IPS-18a (cell line): ENCODE measurements around the gene MMP24OS.

Source experiments
- H3K27ac ChIP-seq: one replicate; pipeline ENCODE4 v1.5.1; 2013; ENCODE audit warnings: low read length
- H3K27me3 ChIP-seq: one replicate; pipeline ENCODE4 v1.6.1; 2013; ENCODE audit warnings: mild to moderate bottlenecking, low read length; ENCODE audit not compliant: control insufficient read depth, insufficient read depth
- H3K36me3 ChIP-seq: one replicate; pipeline ENCODE4 v1.6.1; 2013; ENCODE audit warnings: low read depth, low read length; ENCODE audit not compliant: control insufficient read depth
- H3K4me1 ChIP-seq: one replicate; pipeline ENCODE4 v1.6.1; 2013; ENCODE audit warnings: low read depth, low read length; ENCODE audit not compliant: control insufficient read depth
- H3K4me3 ChIP-seq: one replicate; pipeline ENCODE4 v1.5.1; 2013; ENCODE audit warnings: low read length
- H3K9ac ChIP-seq: one replicate; pipeline ENCODE4 v1.6.1; 2013; ENCODE audit warnings: mild to moderate bottlenecking, low read length, moderate library complexity
- H3K9me3 ChIP-seq: one replicate; pipeline ENCODE4 v1.6.1; 2013; ENCODE audit warnings: low read depth, low read length; ENCODE audit not compliant: control insufficient read depth

Gene MMP24OS

DNA sequence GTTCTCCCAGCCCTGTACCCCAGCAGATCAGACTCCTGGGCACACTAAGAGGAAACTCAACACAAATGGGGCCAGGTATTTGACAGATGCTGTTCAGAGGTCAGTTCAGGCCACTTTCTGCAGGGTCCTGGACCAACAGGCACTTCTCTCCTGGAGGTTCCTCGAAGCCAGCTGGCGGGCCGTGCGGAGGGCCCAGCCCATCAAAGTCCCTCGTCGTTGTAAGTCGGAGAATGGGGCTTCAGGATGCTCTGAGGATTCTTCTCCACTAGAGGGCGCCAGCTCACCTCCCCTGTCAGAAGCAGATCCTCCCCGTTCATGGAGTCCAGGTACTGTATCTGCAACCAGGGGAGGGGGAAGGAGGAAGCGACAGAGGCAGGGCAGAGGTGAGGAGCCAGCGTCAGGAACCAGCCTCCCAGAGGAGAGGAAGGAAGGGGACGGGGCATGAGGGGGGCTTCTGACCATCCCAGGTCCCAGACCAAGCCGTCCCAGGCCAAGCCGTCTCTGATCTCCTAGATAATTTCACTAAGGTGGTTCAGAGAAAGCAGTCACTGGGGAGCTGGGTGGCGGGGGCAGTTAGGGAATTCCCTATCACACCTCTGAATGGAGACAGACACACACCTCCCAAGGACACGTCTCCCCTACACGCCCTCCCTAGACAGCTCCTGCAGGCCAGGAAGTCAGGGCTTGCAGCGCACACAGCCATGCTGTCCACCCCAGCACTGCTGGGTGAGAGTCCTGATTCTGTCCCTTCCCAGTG lies 26.0 kb upstream of the MMP24OS start:
- H3K27me3 ChIP-seq, result no peaks in the 10 kb centered on the region
- no peaks in the 10 kb centered on the region for H3K9me3 ChIP-seq
- H3K4me3 ChIP-seq, result peak overlapping the region; percentile 20
- no peaks in the 10 kb centered on the region for H3K36me3 ChIP-seq
- no peak overlapping the region for H3K9ac ChIP-seq
- no peak overlapping the region for H3K27ac ChIP-seq
- peaks cover 8% of the 10 kb centered on the region for H3K4me1 ChIP-seq

DNA sequence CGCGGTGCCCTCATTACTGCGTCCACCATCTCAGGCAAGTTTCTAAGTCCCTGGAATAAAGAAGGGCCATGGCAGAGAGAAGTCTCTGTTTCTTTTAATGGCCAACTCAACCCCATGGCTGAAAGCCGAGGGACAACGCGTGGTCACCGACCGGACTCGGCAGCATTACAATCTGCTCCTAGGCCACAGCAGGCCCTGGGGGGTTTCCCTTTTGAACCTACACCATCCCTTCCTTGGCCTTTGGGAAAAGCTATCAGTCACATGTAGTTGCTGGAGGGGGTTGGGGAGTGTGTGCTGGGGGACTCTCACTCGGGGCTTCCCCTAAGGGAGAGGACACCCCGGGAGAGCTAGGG lies 25.4 kb upstream of the MMP24OS start:
- Histone ChIP-seq H3K36me3 (no peaks in the 10 kb centered on the region), H3K27me3 (no peaks in the 10 kb centered on the region), H3K27ac (no peak overlapping the region), H3K9me3 (no peaks in the 10 kb centered on the region), H3K9ac (no peak overlapping the region), H3K4me3 (no peak overlapping the region), H3K4me1 (peaks cover 8% of the 10 kb centered on the region)

DNA sequence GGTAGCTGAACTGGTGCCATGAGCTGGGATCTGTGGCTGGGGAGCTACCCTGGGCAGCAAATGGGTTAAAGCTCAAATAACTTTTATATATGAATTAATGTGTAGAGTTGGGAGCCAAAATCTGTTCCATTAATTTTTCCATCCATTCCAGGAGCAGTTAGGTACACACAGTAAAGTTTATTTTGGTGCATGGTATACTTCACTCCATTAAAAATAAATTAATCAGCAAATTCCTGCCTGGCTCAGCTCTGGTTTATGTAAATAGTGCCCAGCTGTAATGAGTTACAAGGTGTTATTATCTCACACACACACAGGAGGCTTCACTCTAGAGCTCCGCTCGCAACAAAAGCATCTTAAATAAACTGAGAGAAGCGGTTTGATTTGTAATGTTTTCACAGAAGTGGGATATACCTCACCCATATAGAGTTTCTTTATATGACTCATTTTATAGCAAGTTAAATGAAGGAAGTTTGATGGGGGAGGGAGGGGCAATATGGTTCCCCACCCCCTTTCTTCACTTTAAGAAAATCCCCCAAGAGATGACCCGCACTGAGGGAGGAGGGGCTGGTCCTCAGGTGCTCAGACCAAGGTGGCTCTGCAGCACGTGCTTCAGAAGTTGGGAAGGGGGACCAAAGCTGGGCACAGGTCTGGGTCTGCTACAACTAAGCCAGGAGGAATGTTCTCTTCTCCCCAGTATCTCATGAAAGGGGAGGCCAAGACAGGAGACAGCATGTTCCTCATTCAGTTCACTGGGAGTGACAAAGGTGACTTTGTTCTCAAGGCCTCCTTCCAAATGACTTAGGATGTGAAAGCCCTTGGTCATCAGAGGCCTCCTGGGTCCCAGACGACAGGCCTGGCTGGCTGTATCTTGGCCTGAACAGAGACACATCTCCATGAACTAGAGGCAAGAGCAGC lies 24.8 kb upstream of the MMP24OS start:
- H3K9ac ChIP-seq, result no peak overlapping the region
- peaks cover 8% of the 10 kb centered on the region for H3K4me1 ChIP-seq
- H3K36me3 ChIP-seq, result no peaks in the 10 kb centered on the region
- H3K9me3 ChIP-seq, result no peaks in the 10 kb centered on the region
- no peak overlapping the region for H3K27ac ChIP-seq
- no peak overlapping the region for H3K4me3 ChIP-seq
- H3K27me3 ChIP-seq, result no peaks in the 10 kb centered on the region

DNA sequence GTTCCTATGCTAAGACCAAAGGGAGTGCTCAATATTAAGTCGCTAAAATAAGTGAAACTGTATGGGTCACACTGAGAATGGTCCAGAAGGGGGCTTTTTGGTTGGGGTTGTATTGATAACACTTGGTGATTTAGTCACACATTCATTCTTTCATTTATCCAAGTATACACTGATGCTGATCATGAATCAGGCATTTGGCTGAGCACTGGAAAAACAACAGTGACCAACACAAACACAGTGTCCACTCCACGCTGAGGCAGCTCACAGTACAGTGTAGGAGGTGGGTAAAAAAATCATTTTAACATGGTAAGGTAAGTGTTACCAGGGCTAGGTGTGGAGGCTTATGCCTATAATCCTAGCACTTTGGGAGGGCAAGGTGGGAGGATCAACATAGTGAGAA lies 23.5 kb upstream of the MMP24OS start:
- H3K27me3 ChIP-seq, result no peaks in the 10 kb centered on the region
- H3K27ac ChIP-seq, result no peak overlapping the region
- no peaks in the 10 kb centered on the region for H3K36me3 ChIP-seq
- H3K9me3 ChIP-seq, result no peaks in the 10 kb centered on the region
- H3K9ac ChIP-seq, result no peak overlapping the region
- H3K4me3 ChIP-seq, result no peak overlapping the region
- H3K4me1 ChIP-seq, result peaks cover 8% of the 10 kb centered on the region

DNA sequence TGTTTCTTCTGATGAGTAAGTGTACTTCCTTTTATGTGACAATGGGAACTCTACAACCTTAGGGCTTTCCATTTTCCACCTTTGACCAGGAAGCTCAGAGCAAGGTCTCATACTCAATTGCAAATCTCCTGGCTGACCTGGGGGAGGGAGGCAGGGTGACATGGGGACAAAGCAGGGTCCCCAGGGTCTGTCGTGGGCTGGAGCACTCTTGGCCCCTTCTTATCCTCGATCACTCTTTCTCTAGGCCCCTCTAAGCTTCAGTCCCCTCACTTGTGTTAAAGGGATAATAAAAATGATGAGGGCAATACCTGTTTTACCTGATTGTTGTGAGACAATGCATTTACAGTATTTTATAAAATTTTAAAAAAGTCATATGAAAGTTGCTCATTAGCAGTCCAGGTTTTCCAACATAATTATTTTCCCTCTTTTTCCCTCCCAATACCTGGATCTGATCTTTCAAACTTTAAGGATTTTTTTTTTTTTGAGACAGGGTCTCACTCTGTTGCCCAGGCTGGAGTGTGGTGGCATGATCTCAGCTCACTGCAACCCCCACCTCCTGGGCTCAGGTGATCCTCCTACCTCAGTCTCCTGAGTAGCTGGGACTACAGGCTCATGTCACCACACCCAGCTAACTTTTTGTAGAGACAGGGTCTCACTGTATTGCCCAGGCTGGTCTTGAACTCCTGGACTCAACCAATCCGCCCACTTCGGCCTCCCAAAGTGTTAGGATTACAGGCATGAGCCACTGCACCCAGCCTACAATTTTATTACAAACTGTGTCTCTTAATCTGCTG lies 22.7 kb upstream of the MMP24OS start:
- Histone ChIP-seq H3K27me3 (no peaks in the 10 kb centered on the region), H3K9ac (no peak overlapping the region), H3K36me3 (no peaks in the 10 kb centered on the region), H3K4me1 (peaks cover 8% of the 10 kb centered on the region), H3K27ac (no peak overlapping the region), H3K4me3 (no peak overlapping the region), H3K9me3 (no peaks in the 10 kb centered on the region)

DNA sequence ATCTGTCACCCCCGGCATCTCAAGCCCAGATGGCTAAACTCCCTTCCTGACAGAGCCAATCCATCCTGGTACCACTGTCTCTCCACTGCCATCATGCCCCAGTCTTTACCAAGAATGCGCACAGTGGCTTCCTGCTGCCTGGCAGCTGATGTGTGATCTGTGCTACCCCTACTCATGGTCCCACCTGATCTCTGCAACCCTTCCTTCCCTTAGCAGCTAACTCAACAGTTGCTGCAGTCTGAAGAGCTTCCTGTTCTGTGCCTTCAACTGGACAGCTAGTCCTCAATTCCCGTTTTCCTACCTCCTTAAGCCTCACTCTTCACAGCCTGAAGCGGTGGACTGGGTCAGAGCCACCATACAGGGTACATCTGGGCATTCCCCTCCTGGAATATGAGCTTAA lies 21.9 kb upstream of the MMP24OS start:
- Histone ChIP-seq H3K36me3 (no peaks in the 10 kb centered on the region), H3K9ac (no peak overlapping the region), H3K4me3 (no peak overlapping the region), H3K9me3 (no peaks in the 10 kb centered on the region), H3K27ac (no peak overlapping the region), H3K4me1 (peaks cover 8% of the 10 kb centered on the region), H3K27me3 (no peaks in the 10 kb centered on the region)

DNA sequence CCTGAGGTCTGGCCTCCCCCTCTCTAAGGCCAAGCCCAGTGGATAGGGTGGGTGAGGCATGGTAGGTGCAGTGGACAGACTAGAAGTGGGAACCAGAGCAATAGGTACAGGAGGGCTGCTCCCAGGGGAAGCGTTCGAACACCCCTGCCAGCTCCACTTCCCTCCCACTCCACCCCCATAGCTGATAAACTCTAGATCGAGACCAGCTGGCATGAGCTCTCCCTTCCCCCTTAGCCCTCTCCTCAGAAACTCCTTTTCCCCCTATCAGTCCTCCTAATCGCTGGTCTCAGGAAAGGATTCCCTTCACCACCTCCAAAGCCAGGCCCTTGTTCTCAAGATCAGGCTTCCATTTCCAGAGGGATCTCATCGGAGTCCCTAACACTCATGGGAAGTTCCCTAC lies 20.3 kb upstream of the MMP24OS start:
- H3K9me3 ChIP-seq, result no peaks in the 10 kb centered on the region

DNA sequence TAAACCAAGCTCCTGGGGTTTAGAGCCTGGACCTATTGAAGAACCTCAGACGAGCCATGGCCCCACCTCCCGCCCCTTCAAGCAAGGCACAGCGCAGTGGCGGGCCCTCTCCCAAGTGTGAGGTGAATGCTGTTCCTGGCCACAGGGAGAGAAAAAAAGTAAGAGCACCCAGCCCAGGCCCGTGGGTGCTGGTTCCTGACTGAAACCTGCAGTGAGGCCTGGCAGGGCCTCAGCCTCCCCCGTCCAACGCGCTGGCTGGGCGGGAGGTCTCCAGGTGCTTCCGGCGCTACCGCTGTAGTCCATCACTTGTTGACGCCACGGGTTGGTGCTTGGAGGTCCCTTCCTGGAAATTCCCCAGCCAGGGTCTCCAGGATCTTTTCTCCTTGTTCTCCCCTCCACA lies 19.8 kb upstream of the MMP24OS start:
- no peaks in the 10 kb centered on the region for H3K9me3 ChIP-seq
- H3K9ac ChIP-seq, result no peak overlapping the region

More for the DNA sequence above, 20.3 kb upstream of the MMP24OS start:
- H3K4me3 ChIP-seq, result no peak overlapping the region
- H3K4me1 ChIP-seq, result no peaks in the 10 kb centered on the region
- H3K36me3 ChIP-seq, result no peaks in the 10 kb centered on the region
- H3K9ac ChIP-seq, result no peak overlapping the region
- no peak overlapping the region for H3K27ac ChIP-seq
- no peaks in the 10 kb centered on the region for H3K27me3 ChIP-seq

DNA sequence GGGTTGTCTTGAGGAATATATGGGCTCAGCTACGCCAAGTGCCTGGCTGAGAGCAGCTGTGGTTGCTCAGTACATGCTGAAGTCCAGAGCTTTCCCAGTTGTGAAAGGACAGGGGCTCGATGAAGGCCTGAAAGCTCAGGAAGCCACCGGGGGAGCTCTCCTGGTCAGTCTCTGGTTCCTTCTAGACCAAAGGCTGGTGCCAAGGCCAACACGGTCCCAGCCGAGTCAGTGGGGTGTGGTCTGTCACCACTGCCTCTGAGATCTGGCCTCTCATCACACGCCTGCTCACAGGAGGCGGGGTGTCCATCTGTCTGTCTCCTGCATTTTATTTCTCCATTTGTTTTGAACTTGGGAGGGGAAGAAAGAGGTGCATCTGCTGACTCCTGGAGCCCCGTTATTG lies 19.2 kb upstream of the MMP24OS start:
- Histone ChIP-seq H3K36me3 (no peaks in the 10 kb centered on the region), H3K27me3 (no peaks in the 10 kb centered on the region), H3K4me1 (no peaks in the 10 kb centered on the region), H3K4me3 (no peak overlapping the region), H3K27ac (no peak overlapping the region), H3K9me3 (no peaks in the 10 kb centered on the region), H3K9ac (no peak overlapping the region)

More for the DNA sequence above, 19.8 kb upstream of the MMP24OS start:
- H3K27me3 ChIP-seq, result no peaks in the 10 kb centered on the region
- no peaks in the 10 kb centered on the region for H3K36me3 ChIP-seq
- H3K4me3 ChIP-seq, result no peak overlapping the region
- H3K27ac ChIP-seq, result no peak overlapping the region
- no peaks in the 10 kb centered on the region for H3K4me1 ChIP-seq

DNA sequence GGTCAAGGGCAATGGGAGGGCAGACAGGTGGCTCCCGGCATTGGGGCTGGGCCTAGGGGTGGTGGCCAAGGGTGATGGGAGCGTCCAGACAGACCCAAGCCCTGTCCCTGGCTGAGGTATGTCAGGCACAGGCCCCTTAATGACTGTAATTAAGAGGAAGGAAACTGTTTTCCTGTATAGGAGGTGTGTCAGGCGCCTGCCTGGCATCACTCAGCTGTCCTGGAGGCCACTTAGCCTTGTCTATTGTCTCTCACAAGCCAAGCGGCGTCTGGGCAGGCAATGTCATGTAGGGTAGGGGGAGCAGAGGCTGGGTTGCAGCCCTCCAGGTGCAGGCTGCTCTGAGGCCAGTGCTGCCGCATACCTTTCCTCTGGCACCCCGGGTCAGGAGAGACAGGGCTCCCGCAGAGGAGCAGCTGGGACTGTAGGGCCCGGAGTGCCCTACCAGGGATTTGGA lies 18.2 kb upstream of the MMP24OS start:
- Histone ChIP-seq H3K36me3 (no peaks in the 10 kb centered on the region), H3K9me3 (no peaks in the 10 kb centered on the region), H3K27me3 (no peaks in the 10 kb centered on the region), H3K4me1 (no peaks in the 10 kb centered on the region), H3K4me3 (no peak overlapping the region), H3K27ac (no peak overlapping the region), H3K9ac (no peak overlapping the region)

DNA sequence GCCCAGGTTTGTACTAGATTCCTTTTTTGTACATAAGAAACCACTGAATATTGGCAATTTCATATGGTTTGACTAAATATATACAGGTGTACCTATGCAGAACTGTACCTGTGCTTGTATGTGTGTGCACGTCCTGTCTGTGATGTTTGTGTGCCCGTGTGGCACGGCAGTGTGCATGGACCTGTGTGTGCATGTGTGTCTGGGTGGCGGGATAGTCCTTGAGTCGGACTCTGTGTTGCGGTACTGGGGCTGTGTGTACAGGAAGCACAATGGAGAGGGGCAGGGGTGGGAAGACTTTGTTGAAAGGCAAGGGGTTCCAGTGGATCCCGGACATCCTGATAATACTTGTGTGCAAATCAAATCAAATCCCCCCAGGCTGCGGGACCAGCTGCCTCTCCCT lies 17.8 kb upstream of the MMP24OS start:
- Histone ChIP-seq H3K9me3 (no peaks in the 10 kb centered on the region), H3K27ac (no peak overlapping the region), H3K4me1 (no peaks in the 10 kb centered on the region), H3K27me3 (no peaks in the 10 kb centered on the region), H3K4me3 (no peak overlapping the region), H3K36me3 (no peaks in the 10 kb centered on the region), H3K9ac (no peak overlapping the region)
